HG03175 (cell line): ENCODE results near the gene ALOX5.
A peak's percentile ranks its signal among the peaks of the same experiment; 100 is the strongest.
"Not testable (repeated sequence)": the region's sequence is repeated elsewhere in the genome, so short reads cannot be mapped to it uniquely, and the experiment has no call there.

Experiments used
- ATAC-seq: cut with Tn5 transposase; IDR thresholded peaks from one replicate; pipeline ENCODE4 v1.9.1; 2021; ENCODE audit warnings: mild to moderate bottlenecking, moderate library complexity; ENCODE audit not compliant: unreplicated experiment

Gene ALOX5

DNA sequence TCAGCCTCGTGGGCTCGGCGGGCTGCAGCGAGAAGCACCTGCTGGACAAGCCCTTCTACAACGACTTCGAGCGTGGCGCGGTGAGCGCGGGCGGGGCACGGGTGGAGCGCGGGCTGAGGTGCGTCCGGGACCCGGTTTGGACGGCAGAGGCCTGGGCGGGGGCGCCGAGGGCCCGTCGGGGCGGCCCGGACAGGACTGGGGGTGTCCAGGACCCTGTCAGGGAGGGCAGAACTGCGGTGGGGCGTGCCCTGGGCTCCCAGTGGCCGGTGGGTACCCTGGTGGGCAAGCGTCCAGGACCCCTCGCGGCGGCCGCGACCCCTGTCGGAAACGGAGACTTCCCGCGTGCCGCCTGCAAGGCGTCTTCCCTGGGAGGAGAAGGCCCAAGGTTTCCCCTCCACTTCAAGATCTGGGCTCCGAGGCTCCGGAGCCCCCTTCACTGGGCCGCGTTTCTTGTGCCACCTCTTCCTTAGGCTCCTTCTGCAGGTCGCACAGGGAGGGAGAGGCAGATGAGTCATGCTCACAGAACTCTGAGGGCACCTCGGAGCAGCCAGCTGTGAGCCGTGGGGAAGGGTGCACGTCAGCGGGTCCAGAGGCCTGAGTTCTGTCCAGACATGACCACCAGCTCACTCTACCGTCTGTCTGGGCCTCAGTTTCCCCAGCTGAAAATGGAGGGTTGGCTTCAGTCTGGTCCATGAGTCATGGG, 485 bp downstream of the ALOX5 start:
- ATAC-seq: peak; percentile 20

DNA sequence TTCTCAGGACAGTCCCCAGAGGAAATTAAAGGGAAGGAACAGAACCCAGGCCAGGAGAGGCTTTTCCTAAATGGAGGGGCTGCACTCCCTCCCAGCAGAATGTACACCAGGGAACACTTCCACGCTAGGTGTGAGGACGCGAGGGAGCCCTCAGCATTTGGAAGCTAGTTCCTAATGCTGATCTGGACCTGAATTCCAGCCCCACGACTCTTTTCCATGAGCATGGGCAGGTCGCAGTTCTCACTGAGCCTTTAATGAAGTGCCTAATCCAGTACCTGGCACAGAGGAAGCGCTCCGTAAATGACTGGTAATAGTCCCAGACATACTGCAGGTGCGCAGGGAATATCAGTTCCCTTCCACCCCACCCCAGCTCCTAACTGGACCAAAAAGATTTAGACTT, 1.1 kb downstream of the ALOX5 start:
- no peak for ATAC-seq

DNA sequence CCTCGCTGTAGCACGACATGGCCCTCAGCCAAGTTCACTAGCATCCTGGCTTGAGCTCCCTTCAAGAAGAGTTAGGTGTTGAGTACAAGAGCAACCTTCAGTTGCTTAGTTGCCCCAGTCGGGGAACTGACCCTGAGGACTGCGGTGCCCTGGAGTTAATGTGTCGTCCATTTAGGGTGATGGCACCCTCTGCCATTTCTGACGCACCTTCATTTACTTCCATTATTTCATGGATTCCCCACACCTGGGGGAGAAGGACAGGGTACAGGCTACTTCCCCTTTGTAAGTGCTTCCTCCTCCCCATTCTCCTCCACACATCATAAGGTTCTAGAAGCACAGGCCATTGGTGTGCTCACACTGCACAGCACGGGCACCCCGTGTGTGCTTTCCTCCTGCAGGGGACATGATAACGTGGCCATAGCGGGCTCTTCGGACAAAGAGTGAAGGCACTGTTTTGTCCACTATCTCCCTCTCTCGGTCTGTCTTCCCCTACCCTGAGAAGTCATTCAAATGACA, 1.8 kb downstream of the ALOX5 start:
- no peak for ATAC-seq

DNA sequence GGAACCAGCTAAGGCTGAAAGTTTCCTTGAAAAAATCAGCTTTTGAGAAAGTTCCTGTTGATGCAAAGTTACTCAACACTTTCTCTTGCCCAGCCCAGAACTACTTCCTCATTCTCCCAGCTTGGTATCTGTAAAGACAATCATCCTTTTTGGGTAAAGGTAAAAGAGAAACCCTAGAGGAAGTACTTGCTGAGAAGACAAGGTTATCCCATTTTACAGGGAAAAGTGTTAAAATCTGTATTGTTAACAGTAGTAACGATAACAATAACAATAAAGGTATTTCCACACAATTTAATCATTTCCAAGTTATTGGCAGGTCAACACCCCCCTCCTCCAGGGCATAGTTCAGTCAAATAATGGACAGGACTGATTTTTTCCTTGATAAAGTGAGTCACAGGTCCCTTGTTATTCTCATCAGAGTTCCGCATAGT, 2.4 kb downstream of the ALOX5 start:
- no peak for ATAC-seq

DNA sequence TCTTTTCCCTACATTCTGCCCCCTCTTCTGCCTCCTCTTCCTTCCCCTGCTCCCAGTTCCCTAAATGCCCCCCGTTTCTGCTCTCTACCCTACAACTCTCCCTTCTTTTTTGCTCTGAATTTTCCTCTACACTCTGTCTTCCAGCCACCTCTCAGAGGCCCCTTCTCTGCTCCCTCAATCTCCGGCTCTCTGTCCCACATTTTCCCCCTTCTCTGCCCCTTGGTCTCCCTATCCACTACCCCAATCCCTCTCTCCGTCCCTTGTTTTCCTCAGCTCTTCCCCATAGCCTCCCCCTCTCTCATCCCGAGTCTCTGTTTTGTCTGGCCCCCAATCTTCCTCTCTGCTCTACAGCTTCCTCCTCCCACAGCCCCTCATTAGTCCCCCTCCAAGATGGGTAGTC, 3.3 kb downstream of the ALOX5 start:
- ATAC-seq: no peak

DNA sequence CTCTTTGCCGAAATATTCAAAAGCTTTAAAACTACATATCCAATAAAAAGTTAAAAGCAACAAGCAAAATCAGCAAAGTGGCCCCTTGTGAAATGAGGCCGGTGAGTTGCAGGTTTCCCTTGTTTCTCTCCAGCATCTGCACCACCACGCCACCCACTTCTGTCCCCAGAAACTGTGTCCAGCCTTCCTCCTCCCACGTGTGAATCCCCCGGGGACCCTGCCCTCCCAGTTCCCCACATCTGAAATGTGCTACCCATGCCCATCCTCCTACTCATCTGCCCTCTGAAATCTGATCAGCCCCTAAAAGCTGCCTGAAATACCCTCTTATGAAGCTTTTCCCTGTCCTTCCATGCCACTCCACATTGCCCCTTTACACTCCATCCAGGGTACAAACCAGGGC, 3.8 kb downstream of the ALOX5 start:
- no peak for ATAC-seq

DNA sequence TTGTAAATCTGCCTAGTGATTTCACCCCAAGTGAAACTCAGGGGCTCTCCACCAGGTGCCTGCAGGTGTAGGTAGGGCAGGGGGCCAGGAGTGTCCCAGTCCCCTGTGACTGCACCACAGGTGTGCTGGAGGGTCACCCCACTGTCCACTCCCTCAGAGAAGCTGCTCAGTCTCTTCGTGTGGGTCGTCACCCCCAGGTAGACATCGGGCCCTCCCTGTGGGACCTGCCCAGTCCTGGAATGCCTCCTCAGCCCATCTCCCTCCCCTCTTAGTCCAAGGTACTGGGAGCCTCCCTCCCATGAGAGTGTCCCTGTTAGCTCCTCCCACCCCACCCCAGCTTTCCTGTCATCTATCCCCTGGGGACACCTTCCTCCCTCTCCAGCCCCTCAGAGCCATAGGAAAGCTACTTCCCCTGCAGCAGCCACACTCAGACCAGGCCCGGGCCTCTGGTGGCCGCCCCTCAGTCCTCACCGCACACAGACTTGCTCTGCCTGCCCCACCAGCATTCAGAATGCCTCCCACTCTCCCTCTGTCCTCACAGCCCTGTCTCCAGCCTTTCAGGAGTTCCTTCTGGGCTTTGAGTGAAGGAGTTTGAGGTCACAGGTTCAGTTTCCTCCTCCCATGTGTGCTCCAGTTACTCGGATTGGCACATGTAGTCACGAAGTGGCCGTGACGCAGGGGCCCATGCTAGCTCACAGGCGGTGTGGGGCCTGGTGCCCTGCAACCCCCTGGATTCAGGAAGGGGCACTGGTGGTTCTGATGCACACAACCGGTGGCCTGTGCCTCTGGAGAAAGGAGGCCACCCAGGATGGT, 5.1 kb downstream of the ALOX5 start:
- ATAC-seq: no peak

DNA sequence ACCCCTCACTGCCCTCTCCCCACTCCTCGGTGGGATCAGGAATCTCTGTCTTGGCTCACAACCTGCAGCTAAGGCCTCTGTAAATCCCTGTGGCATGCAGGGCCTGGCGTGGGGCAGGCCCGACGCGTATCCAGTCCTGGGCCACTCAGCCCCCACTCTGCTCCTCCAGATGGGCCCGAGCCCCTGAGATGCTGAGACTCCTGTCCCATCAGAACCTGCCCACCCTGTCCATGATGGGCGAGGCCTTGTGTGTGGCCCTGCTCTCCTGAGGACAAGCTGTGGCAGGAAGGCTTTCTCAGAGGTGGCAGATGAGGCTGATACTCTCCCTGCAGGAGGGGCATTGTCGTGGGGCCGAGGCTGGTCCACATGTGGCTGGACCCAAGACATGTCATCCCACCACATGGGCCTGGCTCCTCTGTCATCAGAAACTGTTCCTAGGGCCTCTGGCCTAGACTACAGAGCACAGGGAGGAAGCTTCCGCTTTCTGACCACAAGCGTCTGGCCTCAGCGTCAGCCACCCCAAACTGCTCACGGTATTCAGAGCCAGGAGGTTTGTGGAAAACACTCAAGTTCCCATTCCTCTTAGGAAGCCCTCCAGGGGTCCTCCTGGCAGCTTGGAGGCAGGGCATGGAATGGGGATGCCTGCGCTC, 6.0 kb downstream of the ALOX5 start:
- ATAC-seq: no peak

DNA sequence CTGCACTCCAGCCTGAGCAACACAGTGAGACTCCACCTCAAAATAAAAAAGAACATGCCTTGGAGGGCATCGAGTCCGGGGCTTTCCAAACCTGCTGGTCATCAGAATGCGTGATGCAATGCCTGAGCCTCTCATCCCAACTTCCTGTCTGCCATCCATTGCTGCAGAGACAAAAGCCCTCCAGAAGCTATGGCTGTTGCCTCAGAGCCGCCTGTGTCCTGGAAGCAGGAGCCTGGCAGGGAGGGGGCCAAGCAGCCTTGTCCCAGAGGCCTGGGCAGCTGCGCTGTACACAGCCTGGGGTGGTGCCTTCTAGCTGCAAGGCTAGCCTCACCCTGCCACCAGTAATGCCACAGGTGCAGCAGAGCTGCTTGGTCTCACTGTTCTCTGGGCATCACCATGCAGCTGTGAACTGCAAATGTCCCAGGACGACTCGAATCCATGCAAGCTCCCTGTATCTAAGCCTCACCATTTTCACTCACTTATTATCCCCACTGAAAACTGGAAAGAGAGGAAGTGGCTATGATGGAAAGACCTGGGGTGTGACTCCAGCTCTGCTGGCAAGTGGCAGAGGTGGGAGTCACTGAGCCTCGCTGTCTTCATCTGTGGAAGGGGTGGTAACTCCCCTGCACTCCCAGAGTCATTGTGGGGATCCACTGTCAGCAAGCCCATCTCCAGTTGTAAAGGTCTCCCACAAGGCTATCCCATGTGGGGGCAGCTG, 7.0 kb downstream of the ALOX5 start:
- ATAC-seq: no peak

DNA sequence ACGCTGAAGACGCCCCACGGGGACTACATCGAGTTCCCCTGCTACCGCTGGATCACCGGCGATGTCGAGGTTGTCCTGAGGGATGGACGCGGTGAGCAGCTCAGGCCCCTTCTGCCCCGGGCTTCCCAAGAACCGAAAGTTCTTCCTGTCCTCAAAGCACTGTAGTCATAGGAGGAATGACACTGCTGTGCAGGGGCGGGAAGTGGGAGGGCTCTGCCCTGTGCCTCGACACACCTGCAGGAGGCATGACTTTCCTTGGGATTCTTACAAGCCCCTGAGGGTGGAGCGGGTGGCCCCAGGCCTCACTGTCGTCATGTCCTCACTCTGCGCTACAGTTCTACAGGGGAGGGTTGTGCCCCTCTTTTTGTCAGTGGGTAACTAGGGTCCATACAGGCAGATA, 8.6 kb downstream of the ALOX5 start:
- ATAC-seq: no peak

DNA sequence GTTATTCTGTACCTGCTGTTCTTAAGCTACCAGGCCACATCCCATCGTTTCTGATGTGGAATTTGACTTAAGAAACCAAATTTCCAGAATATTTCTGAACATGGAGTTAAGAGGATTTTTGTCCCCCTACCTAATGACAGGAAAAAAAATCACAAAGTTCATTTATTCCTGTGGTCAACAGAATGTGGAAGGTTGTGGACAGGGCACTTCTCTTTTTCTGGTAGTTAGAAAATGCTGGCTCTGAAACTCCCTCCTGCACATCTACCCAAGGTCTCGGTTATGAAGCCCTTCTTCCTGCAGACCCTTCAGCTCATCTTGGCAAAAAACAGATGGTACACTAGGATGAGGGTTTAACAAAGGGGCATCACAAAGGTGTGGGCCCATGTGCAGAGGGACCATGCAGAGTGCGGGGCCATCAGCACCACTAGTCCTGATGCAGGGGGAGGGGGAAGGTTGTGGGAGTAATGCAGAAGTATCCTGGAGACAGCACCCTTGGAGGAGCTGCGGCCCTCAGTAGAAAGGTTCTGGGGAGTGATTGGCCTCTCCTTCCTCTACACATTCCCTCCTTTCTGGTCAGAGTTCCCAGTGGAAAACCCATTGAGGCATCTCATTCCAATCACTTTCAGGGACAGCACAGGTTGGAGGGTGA, 9.8 kb downstream of the ALOX5 start:
- no peak for ATAC-seq

DNA sequence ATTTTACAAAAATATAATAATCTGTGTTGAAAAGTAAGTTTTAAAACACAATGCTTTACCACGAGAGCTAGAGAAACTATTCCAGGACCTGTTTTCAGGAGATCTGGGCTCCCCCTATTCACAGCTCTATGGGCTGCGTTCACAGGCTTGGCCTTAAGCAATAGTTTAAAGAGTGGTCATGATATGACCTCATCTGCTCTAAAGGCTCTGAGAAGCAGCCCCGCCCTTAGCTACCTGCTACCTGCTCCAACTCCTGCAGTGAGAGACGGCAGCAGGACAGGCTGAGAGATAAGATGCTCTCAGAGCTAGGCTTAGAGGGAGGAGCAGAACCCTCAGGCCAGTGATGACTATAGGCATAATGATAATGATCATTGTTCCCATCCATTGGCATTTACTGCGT, 12.6 kb downstream of the ALOX5 start:
- ATAC-seq: no peak

DNA sequence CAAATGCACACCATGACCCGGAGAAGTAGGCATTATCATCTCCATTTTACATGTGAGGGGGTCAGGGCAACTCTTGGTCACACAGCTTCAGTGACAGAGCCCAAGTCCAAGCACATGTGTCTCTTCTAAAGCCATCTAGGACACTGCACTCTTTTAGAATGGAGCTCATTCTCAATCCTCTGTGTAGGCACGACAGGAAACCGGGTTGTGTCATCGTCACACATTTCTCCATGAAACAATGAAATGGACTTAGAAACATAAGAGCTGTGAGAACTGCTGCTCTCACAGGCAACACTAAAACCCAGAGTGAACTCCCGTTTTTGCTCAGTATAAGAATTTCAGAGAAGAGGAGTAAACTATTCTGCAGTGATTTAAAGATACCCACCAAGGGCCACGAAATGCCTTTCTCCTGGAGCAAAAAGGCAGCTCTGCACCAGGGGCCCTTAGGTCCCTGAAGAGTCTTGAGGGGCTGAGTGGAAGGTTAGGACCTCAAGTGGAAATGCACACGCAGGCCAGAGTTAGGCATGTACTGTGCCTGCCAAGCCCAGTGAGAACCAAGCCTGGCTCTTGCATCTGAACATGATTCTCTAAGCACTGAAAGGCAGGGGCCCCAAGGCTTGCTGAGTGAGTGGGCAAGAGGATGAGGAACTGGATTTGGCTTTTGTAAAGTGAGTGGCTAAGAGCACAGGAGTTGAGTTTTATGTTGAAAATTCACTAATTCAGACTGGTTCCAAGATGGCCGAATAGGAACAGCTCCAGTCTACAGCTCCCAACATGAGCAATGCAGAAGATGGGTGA, 13.3 kb downstream of the ALOX5 start:
- no peak for ATAC-seq

DNA sequence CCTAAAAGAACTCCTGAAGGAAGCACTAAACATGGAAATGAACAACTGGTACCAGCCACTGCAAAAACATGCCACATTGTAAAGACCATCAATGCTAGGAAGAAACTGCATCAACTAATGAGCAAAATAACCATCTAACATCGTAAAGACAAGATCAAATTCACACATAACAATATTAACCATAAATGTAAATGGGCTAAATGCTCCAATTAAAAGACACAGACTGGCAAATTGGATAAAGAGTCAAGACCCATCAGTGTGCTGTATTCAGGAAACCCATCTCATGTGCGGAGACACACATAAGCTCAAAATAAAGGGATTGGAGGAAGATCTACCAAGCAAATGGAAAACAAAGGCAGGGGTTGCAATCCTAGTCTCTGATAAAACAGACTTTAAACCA, 15.7 kb downstream of the ALOX5 start:
- not testable (repeated sequence) for ATAC-seq

DNA sequence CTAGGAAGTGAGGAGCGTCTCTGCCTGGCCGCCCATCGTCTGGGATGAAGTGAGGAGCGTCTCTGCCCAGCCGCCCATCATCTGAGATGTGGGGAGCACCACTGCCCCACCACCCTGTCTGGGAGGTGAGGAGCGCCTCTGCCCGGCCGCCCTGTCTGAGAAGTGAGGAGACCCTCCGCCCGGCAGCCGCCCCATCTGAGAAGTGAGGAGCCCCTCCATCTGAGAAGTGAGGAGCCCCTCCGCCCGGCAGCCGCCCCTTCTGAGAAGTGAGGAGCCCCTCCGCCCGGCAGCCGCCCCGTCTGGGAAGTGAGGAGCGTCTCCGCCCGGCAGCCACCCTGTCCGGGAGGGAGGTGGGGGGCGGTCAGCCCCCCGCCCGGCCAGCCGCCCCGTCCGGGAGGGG, 17.6 kb downstream of the ALOX5 start:
- not testable (repeated sequence) for ATAC-seq

DNA sequence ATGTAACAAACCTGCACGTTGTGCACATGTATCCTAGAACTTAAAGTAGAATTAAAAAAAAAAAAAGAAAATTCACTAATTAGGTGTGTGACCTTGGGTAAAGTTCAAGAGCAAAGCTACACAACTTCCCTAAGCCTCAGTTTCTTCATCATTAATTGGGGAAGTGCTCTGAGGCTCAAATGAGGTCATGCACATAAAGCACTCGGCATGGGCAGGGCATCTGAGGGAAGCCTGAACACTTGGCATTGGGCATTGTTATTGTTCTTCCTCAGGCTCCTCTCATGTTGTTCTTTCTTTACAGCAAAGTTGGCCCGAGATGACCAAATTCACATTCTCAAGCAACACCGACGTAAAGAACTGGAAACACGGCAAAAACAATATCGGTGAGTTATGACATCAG, 21.5 kb downstream of the ALOX5 start:
- no peak for ATAC-seq

DNA sequence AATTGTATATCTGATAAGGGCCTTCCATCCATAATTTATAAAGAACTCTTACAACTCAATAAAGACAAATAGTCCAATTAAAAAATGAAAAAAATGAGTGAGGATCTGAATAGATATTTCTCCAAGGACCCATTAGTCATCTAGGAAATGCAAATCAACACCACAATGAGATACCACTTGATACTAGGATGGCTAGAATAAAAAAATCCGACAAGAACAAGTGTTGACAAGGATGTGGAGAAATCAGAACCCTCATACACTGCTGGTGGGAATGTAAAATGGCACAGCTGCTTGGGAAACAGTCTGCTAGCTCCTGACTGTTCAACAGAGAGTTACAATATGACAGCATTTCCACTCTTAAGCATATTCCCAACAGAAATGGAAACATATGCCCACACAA, 24.6 kb downstream of the ALOX5 start:
- ATAC-seq: no peak

DNA sequence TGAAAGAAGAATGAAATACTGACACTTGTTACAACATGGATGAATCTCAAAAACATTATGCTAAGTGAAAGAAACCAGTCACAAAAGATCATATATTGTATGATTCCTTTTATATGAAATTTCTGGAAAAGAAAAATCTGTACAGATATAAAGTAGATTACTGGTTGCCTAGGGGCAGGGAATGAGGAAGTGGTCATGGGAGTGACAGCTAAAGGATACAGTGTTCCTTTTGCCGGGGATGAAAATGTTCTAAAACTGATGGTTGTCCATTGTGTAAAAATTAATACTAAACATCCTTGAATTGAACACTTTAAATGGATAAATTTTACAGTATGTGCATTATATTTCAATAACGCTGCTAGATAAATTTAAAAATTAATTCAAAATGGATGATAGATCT, 25.1 kb downstream of the ALOX5 start:
- ATAC-seq: no peak

DNA sequence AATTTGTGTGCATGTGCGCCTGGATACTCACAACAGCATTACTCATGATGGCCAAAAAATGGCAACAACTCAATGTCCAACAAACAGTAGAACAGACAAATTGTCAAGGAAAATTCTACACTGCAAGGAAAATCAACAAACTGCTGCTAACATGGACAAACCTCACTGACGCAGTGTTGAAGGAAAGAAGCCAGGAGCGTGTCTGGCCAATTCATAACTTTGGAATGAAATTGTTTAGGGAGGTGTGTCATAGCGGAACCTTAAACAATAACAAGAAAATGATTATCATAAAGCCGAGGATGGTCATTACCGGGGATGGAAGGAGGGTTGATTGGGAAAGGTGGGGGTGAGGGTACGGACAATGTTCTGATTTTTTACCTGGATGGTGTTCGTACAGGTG, 29.1 kb downstream of the ALOX5 start:
- no peak for ATAC-seq
